GM12878 (cell line): ENCODE results near the gene DLEC1.

Experiments
- CREB1 ChIP-seq: IDR thresholded peaks from 2 replicates; pipeline ENCODE4 v1.6.1; 2012; ENCODE audit warnings: low read depth, mild to moderate bottlenecking, inconsistent platforms
- ETV6 ChIP-seq, 2 experiments: fragments of 450-650 bp in 1 of 2; IDR thresholded peaks in 1 of 2; conservative IDR thresholded peaks in 1 of 2; 2 replicates each; pipeline ENCODE4 v1.6.1; 2014; ENCODE audit warnings: antibody characterized with exemption in 1 of 2, borderline replicate concordance in 1 of 2, low read depth in 1 of 2, mild to moderate bottlenecking in 1 of 2, moderate library complexity in 1 of 2
- FOS ChIP-seq: IDR thresholded peaks from 3 replicates; pipeline ENCODE4 v1.6.1; 2011; ENCODE audit warnings: borderline replicate concordance; ENCODE audit not compliant: insufficient read length; ENCODE audit errors: extremely low read depth
- KDM1A ChIP-seq: fragments of 200-600 bp; sonication (generic); IDR thresholded peaks from 2 replicates; pipeline ENCODE4 v1.6.1; 2016; ENCODE audit warnings: borderline replicate concordance
- NFYB ChIP-seq: IDR thresholded peaks from 2 replicates; pipeline ENCODE4 v1.6.1; 2011; ENCODE audit warnings: low read depth, mild to moderate bottlenecking, low read length, improper control_type of control experiment, moderate library complexity; ENCODE audit not compliant: insufficient read depth
- POLR2AphosphoS5 ChIP-seq: IDR thresholded peaks from 2 replicates; pipeline ENCODE4 v1.6.1; 2011; ENCODE audit warnings: mild to moderate bottlenecking, low read length, inconsistent platforms
- ZNF207 ChIP-seq: fragments of 450-650 bp; IDR thresholded peaks from 2 replicates; pipeline ENCODE4 v1.6.1; 2014; ENCODE audit warnings: antibody characterized with exemption, mild to moderate bottlenecking, borderline replicate concordance
- ZSCAN29 ChIP-seq: fragments of 450-650 bp; IDR thresholded peaks from 2 replicates; pipeline ENCODE4 v1.6.1; 2017; ENCODE audit warnings: mild to moderate bottlenecking, moderate library complexity
- TF ChIP-seq, protein P1 (sequence below), 3 experiments: IDR thresholded peaks in 2 of 3; conservative IDR thresholded peaks in 1 of 3; 2 replicates each; pipeline ENCODE4 v1.5.1; 2011; ENCODE audit warnings: low read depth in 3 of 3, low read length in 3 of 3, mild to moderate bottlenecking in 3 of 3, control low read depth in 2 of 3, moderate library complexity in 2 of 3, inconsistent platforms in 1 of 3, mixed read lengths in 1 of 3; ENCODE audit not compliant: control insufficient read depth in 2 of 3, insufficient read depth in 1 of 3; ENCODE audit errors: extremely low read depth in 1 of 3
- TF ChIP-seq, protein P2 (sequence below): fragments of 450-650 bp; IDR thresholded peaks from 2 replicates; pipeline ENCODE4 v1.6.1; 2017; ENCODE audit warnings: mild to moderate bottlenecking
- TF ChIP-seq, protein P3 (sequence below): IDR thresholded peaks from 2 replicates; pipeline ENCODE4 v1.6.1; 2011; ENCODE audit warnings: borderline replicate concordance, low read depth, mild to moderate bottlenecking, moderate library complexity, low read length; ENCODE audit not compliant: insufficient read depth, poor library complexity, severe bottlenecking

DNA sequence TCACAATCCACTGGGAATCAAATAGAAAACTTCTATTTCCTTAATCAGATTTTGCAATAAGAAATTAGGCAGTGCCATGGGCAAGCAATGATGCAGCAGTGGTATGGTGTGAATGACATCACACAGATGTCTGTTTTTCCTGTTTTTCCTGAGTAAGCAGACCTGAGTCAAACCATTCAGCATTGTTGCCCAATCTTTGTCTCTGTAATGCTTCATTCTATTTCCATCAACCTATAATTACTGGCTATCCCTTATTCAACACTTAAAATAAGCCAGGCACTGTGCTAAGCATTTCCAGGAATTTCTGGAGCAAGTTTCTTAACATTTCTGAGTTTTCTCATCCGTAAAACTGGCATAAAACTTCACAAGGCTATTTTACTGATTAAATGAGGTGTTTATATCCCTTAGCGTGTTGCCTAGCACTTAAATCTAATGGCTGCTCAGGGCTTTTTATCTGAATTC, 115.1 kb downstream of the DLEC1 start:
- TF ChIP-seq, protein P1, sequence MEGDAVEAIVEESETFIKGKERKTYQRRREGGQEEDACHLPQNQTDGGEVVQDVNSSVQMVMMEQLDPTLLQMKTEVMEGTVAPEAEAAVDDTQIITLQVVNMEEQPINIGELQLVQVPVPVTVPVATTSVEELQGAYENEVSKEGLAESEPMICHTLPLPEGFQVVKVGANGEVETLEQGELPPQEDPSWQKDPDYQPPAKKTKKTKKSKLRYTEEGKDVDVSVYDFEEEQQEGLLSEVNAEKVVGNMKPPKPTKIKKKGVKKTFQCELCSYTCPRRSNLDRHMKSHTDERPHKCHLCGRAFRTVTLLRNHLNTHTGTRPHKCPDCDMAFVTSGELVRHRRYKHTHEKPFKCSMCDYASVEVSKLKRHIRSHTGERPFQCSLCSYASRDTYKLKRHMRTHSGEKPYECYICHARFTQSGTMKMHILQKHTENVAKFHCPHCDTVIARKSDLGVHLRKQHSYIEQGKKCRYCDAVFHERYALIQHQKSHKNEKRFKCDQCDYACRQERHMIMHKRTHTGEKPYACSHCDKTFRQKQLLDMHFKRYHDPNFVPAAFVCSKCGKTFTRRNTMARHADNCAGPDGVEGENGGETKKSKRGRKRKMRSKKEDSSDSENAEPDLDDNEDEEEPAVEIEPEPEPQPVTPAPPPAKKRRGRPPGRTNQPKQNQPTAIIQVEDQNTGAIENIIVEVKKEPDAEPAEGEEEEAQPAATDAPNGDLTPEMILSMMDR (IDR thresholded peaks at IDR 0.05 in 2 of 3, conservative IDR thresholded peaks at IDR 0.05 in 1 of 3; ENCODE audit: control insufficient read depth in 2 of 3, extremely low read depth in 1 of 3, insufficient read depth in 1 of 3, low read depth in 3 of 3, low read length in 3 of 3): no peak
- no peak for TF ChIP-seq KDM1A
- no peak for TF ChIP-seq ZSCAN29
- no peak for TF ChIP-seq NFYB
- TF ChIP-seq, protein P2, sequence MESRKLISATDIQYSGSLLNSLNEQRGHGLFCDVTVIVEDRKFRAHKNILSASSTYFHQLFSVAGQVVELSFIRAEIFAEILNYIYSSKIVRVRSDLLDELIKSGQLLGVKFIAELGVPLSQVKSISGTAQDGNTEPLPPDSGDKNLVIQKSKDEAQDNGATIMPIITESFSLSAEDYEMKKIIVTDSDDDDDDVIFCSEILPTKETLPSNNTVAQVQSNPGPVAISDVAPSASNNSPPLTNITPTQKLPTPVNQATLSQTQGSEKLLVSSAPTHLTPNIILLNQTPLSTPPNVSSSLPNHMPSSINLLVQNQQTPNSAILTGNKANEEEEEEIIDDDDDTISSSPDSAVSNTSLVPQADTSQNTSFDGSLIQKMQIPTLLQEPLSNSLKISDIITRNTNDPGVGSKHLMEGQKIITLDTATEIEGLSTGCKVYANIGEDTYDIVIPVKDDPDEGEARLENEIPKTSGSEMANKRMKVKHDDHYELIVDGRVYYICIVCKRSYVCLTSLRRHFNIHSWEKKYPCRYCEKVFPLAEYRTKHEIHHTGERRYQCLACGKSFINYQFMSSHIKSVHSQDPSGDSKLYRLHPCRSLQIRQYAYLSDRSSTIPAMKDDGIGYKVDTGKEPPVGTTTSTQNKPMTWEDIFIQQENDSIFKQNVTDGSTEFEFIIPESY: no peak
- TF ChIP-seq POLR2AphosphoS5: no peak
- TF ChIP-seq, protein P3, sequence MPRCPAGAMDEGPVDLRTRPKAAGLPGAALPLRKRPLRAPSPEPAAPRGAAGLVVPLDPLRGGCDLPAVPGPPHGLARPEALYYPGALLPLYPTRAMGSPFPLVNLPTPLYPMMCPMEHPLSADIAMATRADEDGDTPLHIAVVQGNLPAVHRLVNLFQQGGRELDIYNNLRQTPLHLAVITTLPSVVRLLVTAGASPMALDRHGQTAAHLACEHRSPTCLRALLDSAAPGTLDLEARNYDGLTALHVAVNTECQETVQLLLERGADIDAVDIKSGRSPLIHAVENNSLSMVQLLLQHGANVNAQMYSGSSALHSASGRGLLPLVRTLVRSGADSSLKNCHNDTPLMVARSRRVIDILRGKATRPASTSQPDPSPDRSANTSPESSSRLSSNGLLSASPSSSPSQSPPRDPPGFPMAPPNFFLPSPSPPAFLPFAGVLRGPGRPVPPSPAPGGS: no peak
- TF ChIP-seq CREB1: no peak
- TF ChIP-seq ETV6 (conservative IDR thresholded peaks at IDR 0.05 in 1 of 2, IDR thresholded peaks at IDR 0.05 in 1 of 2; ENCODE audit: borderline replicate concordance in 1 of 2, low read depth in 1 of 2): no peak
- no peak for TF ChIP-seq FOS
- TF ChIP-seq ZNF207: no peak
